ENCODE measurements around the gene C5. TPM values are rescaled to one million over a fixed set of nuclear protein-coding genes. Genes with fewer than 3 reads are reported as not detected.
A peak's percentile ranks its signal among the peaks of the same experiment; 100 is the strongest.
"Not testable (repeated sequence)": the region's sequence is repeated elsewhere in the genome, so short reads cannot be mapped to it uniquely, and the experiment has no call there.

Gene C5
- total RNA-seq, 1 donor from 2014 or later = 0.82 TPM

DNA sequence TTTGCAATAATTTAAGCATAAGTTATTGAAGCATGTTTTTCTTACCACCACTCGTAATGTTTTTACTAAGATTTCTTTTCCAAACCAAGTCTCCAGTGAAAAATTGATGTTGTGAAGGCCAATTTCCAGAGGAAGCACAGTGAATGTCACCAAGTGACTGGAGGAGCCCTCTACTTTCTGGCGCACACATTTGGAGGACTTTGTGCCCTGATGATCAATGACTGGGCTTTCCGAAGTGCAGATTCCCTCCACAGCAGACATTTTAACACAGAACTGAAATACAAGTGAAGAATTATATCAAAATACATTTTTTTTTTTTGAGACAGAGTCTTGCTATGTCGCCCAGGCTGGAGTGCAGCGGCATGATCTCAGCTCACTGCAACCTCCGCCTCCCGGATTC lies 52.6 kb downstream of the C5 start:
- DNase-seq (ENCODE audit: low spot score) = no peak
- Mint-ChIP-seq H3K36me3 (ENCODE audit: low read depth) (no peaks in the 10 kb centered on the region), H3K27me3 (ENCODE audit: low read depth) (no peaks in the 10 kb centered on the region), H3K27ac (no peak overlapping the region), H3K9me3 (no peaks in the 10 kb centered on the region), H3K4me1 (ENCODE audit: low read depth) (no peaks in the 10 kb centered on the region), H3K4me3 (ENCODE audit: low read depth) (no peak overlapping the region)
- intact Hi-C loops (cut with micrococcal nuclease) = no loop called here

- Mint-ChIP-seq H3K36me3 (ENCODE audit: low read depth) (no peaks in the 10 kb centered on the region), H3K27ac (no peak overlapping the region), H3K9me3 (no peaks in the 10 kb centered on the region), H3K4me3 (ENCODE audit: low read depth) (no peak overlapping the region), H3K4me1 (ENCODE audit: low read depth) (no peaks in the 10 kb centered on the region), H3K27me3 (ENCODE audit: low read depth) (no peaks in the 10 kb centered on the region)
- intact Hi-C loops (cut with micrococcal nuclease) = no loop called here
- no peak for DNase-seq (ENCODE audit: low spot score)
These were observed 53.7 kb downstream of the C5 start for GRCh38 chr9:120996409-120996808.

- H3K4me3 Mint-ChIP-seq (ENCODE audit: low read depth) = no peak overlapping the region
- H3K27me3 Mint-ChIP-seq (ENCODE audit: low read depth) = peaks cover 13% of the 10 kb centered on the region
- H3K27ac Mint-ChIP-seq = no peak overlapping the region
- no peaks in the 10 kb centered on the region for H3K9me3 Mint-ChIP-seq
- intact Hi-C loops (cut with micrococcal nuclease) = no loop called here
- no peak for DNase-seq (ENCODE audit: low spot score)
- no peaks in the 10 kb centered on the region for H3K4me1 Mint-ChIP-seq (ENCODE audit: low read depth)
- no peaks in the 10 kb centered on the region for H3K36me3 Mint-ChIP-seq (ENCODE audit: low read depth)
These were observed 61.0 kb downstream of the C5 start for GRCh38 chr9:120989065-120989464.

DNA sequence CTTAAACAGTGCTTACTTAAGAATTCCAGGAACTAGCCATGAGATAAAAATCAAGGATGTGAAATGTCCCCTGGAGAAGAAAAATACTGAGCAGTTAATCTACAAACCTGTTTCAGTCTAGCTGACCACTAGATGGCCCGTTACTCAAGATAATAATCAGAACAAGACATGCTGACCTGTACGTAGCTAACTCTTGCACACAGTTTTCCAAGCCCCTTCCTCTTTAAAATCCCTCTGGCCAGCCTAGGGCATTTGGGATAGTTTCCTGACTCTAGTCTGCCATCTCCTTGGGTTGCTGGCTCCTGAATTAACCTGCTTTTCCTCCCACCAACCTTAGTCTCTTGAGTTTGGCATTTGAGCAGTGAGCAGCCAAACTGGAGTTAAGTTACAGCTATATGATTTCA lies 64.3 kb downstream of the C5 start:
- H3K36me3 Mint-ChIP-seq (ENCODE audit: low read depth) = no peaks in the 10 kb centered on the region
- H3K9me3 Mint-ChIP-seq = no peaks in the 10 kb centered on the region
- no peak for DNase-seq (ENCODE audit: low spot score)
- H3K4me1 Mint-ChIP-seq (ENCODE audit: low read depth) = peaks cover 2% of the 10 kb centered on the region
- H3K27me3 Mint-ChIP-seq (ENCODE audit: low read depth) = peaks cover 28% of the 10 kb centered on the region
- no peak overlapping the region for H3K27ac Mint-ChIP-seq
- no peak overlapping the region for H3K4me3 Mint-ChIP-seq (ENCODE audit: low read depth)
- intact Hi-C loops (cut with micrococcal nuclease) = no loop called here

DNA sequence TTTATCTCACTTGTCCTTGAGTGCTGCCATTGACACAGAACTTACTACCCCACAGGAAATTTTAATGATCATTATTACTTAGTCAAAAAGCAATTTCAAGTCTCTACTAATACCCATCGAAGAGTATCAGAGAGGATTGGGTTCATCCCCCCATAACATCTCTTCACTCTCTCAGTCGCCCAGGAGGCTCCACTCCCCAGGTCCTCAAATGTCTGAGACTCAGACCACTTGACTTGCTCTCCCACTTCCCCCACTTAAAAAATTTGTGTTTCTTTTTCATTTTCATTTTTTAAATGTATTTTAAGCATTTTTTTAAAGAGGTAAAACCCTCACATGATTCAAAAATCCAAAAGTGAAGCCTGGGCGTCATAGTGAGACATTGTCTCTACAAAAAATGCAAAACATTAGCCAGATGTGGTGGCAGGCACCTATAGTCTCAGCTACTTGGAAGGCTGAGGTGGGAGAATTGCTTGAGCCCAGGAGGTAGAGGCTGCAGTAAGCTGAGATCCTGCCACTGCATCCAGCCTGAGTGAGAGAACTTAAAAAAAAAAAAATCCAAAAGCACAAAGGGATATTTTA lies 66.7 kb downstream of the C5 start:
- Mint-ChIP-seq H3K27ac (no peak overlapping the region), H3K9me3 (no peaks in the 10 kb centered on the region), H3K4me3 (ENCODE audit: low read depth) (no peak overlapping the region), H3K27me3 (ENCODE audit: low read depth) (peaks cover 23% of the 10 kb centered on the region), H3K36me3 (ENCODE audit: low read depth) (no peaks in the 10 kb centered on the region), H3K4me1 (ENCODE audit: low read depth) (peaks cover 2% of the 10 kb centered on the region)
- intact Hi-C loops (cut with micrococcal nuclease) = no loop called here
- no peak for DNase-seq (ENCODE audit: low spot score)

DNA sequence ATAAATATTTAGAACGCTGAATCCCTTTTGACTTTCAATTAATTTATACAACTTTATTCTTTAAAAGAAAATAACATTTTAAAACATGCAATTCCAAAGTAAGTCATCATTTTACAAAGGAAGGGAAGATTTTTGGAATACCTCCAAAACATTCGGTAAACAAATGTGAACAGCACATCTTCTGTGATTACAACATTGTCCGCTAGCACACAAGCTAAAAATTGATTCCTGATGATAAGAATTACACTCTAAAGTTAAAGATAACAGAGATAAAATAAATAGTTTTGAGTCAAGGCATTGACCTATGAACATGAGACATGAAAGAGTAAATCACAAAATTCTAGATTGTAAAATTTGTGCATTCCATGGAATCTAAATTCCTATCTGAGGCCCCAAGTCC lies 67.2 kb downstream of the C5 start:
- Mint-ChIP-seq H3K4me3 (ENCODE audit: low read depth) (no peak overlapping the region), H3K27ac (no peak overlapping the region), H3K36me3 (ENCODE audit: low read depth) (no peaks in the 10 kb centered on the region), H3K9me3 (no peaks in the 10 kb centered on the region), H3K27me3 (ENCODE audit: low read depth) (peaks cover 23% of the 10 kb centered on the region), H3K4me1 (ENCODE audit: low read depth) (peaks cover 2% of the 10 kb centered on the region)
- intact Hi-C loops (cut with micrococcal nuclease) = no loop called here
- no peak for DNase-seq (ENCODE audit: low spot score)

DNA sequence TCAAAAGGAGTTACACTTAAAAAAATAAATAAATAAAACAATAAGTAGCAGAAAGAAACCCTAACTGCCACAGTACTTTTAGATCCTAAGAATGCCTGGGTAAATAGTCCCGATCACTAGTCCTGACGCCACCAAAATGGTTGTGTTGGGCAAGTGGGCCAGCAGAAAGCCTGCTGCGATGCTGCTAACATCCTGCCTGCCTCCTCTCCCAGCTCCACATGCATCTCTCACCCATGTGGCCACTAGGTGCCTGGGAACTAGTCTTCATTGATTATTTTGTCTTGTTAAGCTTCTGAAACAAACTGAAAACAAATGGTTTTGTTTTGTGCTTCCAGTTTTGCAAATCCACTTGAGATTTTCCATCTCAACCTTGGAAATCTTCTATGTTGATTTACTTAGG lies 69.1 kb downstream of the C5 start:
- Mint-ChIP-seq H3K36me3 (ENCODE audit: low read depth) (no peaks in the 10 kb centered on the region), H3K9me3 (no peaks in the 10 kb centered on the region), H3K4me1 (ENCODE audit: low read depth) (peaks cover 2% of the 10 kb centered on the region), H3K4me3 (ENCODE audit: low read depth) (no peak overlapping the region), H3K27ac (no peak overlapping the region), H3K27me3 (ENCODE audit: low read depth) (peaks cover 19% of the 10 kb centered on the region)
- intact Hi-C loops (cut with micrococcal nuclease) = loop anchor here (1.0 to 2.0 kb wide), 2 partner anchors 91 to 224 kb away; no protein-coding TSS in a partner anchor
- DNase-seq (ENCODE audit: low spot score) = no peak

DNA sequence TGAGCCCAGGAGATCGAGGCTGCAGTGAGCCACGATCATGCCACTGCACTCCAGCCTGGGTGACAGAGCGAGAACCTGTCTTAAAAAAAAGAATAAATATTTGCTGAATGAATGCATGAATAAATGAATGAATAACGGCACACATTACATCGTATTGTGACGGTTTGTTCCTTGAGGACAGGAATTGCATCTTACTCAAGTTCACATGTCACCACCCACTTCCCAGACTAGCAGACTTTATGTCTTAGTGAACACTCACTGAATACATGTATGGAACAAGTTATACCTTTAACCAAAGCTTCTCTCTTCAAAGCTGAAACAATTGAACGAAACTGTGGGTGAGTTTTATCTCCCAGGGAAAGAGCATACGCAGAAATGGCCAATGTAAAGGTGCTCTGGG lies 70.3 kb downstream of the C5 start:
- H3K36me3 Mint-ChIP-seq (ENCODE audit: low read depth) = no peaks in the 10 kb centered on the region

GRCh38 chr9:120978987-120979386 lies 71.1 kb downstream of the C5 start:
- peaks cover 16% of the 10 kb centered on the region for H3K27me3 Mint-ChIP-seq (ENCODE audit: low read depth)
- intact Hi-C loops (cut with micrococcal nuclease) = no loop called here
- no peak for DNase-seq (ENCODE audit: low spot score)
- peaks cover 16% of the 10 kb centered on the region for H3K4me1 Mint-ChIP-seq (ENCODE audit: low read depth)
- H3K4me3 Mint-ChIP-seq (ENCODE audit: low read depth) = no peak overlapping the region
- no peaks in the 10 kb centered on the region for H3K9me3 Mint-ChIP-seq
- no peak overlapping the region for H3K27ac Mint-ChIP-seq
- H3K36me3 Mint-ChIP-seq (ENCODE audit: low read depth) = no peaks in the 10 kb centered on the region

More for the DNA sequence above, 70.3 kb downstream of the C5 start:
- Mint-ChIP-seq H3K27ac (no peak overlapping the region), H3K4me3 (ENCODE audit: low read depth) (no peak overlapping the region), H3K4me1 (ENCODE audit: low read depth) (peaks cover 10% of the 10 kb centered on the region), H3K27me3 (ENCODE audit: low read depth) (peaks cover 16% of the 10 kb centered on the region), H3K9me3 (no peaks in the 10 kb centered on the region)
- intact Hi-C loops (cut with micrococcal nuclease) = loop anchor here (2.0 kb wide), 1 partner anchor 223 kb away; no protein-coding TSS in a partner anchor
- no peak for DNase-seq (ENCODE audit: low spot score)

GRCh38 chr9:120977321-120977720 lies 72.8 kb downstream of the C5 start:
- Mint-ChIP-seq H3K36me3 (ENCODE audit: low read depth) (no peaks in the 10 kb centered on the region), H3K9me3 (no peaks in the 10 kb centered on the region), H3K27ac (no peak overlapping the region), H3K4me3 (ENCODE audit: low read depth) (no peak overlapping the region), H3K27me3 (ENCODE audit: low read depth) (peaks cover 3% of the 10 kb centered on the region), H3K4me1 (ENCODE audit: low read depth) (peaks cover 19% of the 10 kb centered on the region)
- DNase-seq (ENCODE audit: low spot score) = no peak
- intact Hi-C loops (cut with micrococcal nuclease) = no loop called here

DNA sequence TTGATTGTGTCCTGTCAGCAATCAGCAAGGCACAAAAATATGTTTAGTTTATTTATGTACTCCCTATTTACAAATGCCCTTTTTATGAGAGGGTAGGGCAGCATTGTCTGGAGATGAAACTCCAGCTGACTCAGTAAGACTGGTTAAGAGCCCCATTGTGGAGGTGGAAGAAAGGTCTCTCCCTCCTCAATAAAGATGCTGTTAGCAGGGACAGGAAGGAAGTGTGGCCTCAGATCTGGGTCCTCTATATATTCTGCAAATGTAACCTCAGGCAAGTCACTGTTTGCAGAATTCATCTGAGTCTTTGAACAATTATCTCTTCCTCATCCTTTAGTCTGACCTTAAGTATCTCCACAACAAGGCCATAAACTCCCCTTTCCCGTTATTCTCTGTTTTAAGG lies 75.2 kb downstream of the C5 start:
- H3K4me3 Mint-ChIP-seq (ENCODE audit: low read depth) = no peak overlapping the region
- no peak for DNase-seq (ENCODE audit: low spot score)
- H3K9me3 Mint-ChIP-seq = no peaks in the 10 kb centered on the region
- peak overlapping the region; percentile 10 for H3K27ac Mint-ChIP-seq
- H3K4me1 Mint-ChIP-seq (ENCODE audit: low read depth) = peaks cover 18% of the 10 kb centered on the region
- peaks cover 1% of the 10 kb centered on the region for H3K27me3 Mint-ChIP-seq (ENCODE audit: low read depth)
- intact Hi-C loops (cut with micrococcal nuclease) = no loop called here
- no peaks in the 10 kb centered on the region for H3K36me3 Mint-ChIP-seq (ENCODE audit: low read depth)

- no peak overlapping the region for H3K4me3 Mint-ChIP-seq (ENCODE audit: low read depth)
- H3K36me3 Mint-ChIP-seq (ENCODE audit: low read depth) = no peaks in the 10 kb centered on the region
- DNase-seq (ENCODE audit: low spot score) = no peak
- H3K9me3 Mint-ChIP-seq = no peaks in the 10 kb centered on the region
- peaks cover 1% of the 10 kb centered on the region for H3K27me3 Mint-ChIP-seq (ENCODE audit: low read depth)
- H3K27ac Mint-ChIP-seq = no peak overlapping the region
- intact Hi-C loops (cut with micrococcal nuclease) = no loop called here
- H3K4me1 Mint-ChIP-seq (ENCODE audit: low read depth) = peaks cover 18% of the 10 kb centered on the region
These were observed 75.9 kb downstream of the C5 start for GRCh38 chr9:120974181-120974580.

- Mint-ChIP-seq H3K9me3 (no peaks in the 10 kb centered on the region), H3K4me3 (ENCODE audit: low read depth) (no peak overlapping the region), H3K36me3 (ENCODE audit: low read depth) (no peaks in the 10 kb centered on the region), H3K27ac (no peak overlapping the region), H3K27me3 (ENCODE audit: low read depth) (peaks cover 2% of the 10 kb centered on the region), H3K4me1 (ENCODE audit: low read depth) (peaks cover 18% of the 10 kb centered on the region)
- no peak for DNase-seq (ENCODE audit: low spot score)
- intact Hi-C loops (cut with micrococcal nuclease) = no loop called here
These were observed 78.1 kb downstream of the C5 start for GRCh38 chr9:120971938-120972337.

DNA sequence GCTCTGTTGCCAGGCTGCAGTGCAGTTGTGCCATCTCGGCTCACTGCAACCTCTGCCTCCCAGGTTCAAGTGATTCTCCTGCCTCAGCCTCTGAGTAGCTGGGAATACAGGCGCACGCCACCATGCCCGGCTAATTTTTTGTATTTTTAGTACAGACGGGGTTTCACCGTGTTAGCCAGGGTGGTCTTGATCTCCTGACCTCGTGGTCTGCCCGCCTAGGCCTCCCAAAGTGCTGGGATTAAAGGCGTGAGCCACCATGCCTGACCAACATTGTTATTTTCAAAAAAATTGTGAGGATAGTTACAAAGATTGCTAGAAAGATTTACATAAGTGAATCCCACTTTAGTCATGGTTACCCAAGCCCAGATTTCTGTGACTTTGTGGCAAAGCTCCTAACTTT lies 78.6 kb downstream of the C5 start:
- H3K4me3 Mint-ChIP-seq (ENCODE audit: low read depth); intact Hi-C loops (cut with micrococcal nuclease); H3K9me3 Mint-ChIP-seq; H3K36me3 Mint-ChIP-seq (ENCODE audit: low read depth); DNase-seq (ENCODE audit: low spot score); H3K27ac Mint-ChIP-seq; H3K27me3 Mint-ChIP-seq (ENCODE audit: low read depth): not testable (repeated sequence)
- H3K4me1 Mint-ChIP-seq (ENCODE audit: low read depth) = peaks cover 18% of the 10 kb centered on the region
